Neural cell (in vitro differentiated cells): ENCODE results near the gene FAM193A. TPM values are rescaled to one million over a fixed set of nuclear protein-coding genes. Genes with fewer than 3 reads are reported as not detected.

Experiments
- H2AFZ ChIP-seq: fragments of 200-600, 300-800 bp; sonication (generic), shearing (Covaris generic); 2 replicates; pipeline ENCODE4 v1.6.0; 2014; ENCODE audit warnings: low read depth, mild to moderate bottlenecking, antibody characterized with exemption, low read length, moderate library complexity
- H3F3A ChIP-seq: fragments of 200-600 bp; shearing (Covaris generic); 2 replicates; pipeline ENCODE4 v1.6.1; 2016; ENCODE audit warnings: mild to moderate bottlenecking, moderate library complexity, mixed read lengths, antibody characterized with exemption, low read length; ENCODE audit not compliant: insufficient read depth, poor library complexity, severe bottlenecking
- H3K27ac ChIP-seq: fragments of 200-600, 300-800 bp; sonication (generic), shearing (Covaris generic); 2 replicates; pipeline ENCODE4 v1.5.1; 2014; ENCODE audit warnings: mild to moderate bottlenecking, low read length, moderate library complexity
- H3K27me3 ChIP-seq: fragments of 300-800, 200-600 bp; sonication (generic), shearing (Covaris generic); 2 replicates; pipeline ENCODE4 v1.6.0; 2014; ENCODE audit warnings: mild to moderate bottlenecking, low read depth, low read length, moderate library complexity; ENCODE audit not compliant: insufficient read depth
- H3K36me3 ChIP-seq: fragments of 300-800, 200-600 bp; sonication (generic), shearing (Covaris generic); 2 replicates; pipeline ENCODE4 v1.5.1; 2014; ENCODE audit warnings: mild to moderate bottlenecking, antibody characterized with exemption, low read length, moderate library complexity; ENCODE audit not compliant: insufficient read depth
- H3K4me2 ChIP-seq: fragments of 300-800, 200-600 bp; sonication (generic), shearing (Covaris generic); 2 replicates; pipeline ENCODE4 v1.6.0; 2014; ENCODE audit warnings: mild to moderate bottlenecking, low read length
- H3K4me3 ChIP-seq: fragments of 300-800, 200-600 bp; sonication (generic), shearing (Covaris generic); 2 replicates; pipeline ENCODE4 v1.5.1; 2014; ENCODE audit warnings: mild to moderate bottlenecking, low read length, moderate library complexity
- H3K79me2 ChIP-seq: fragments of 200-600 bp; shearing (Covaris generic); replicated peaks from 2 replicates; pipeline ENCODE4 v1.6.0; 2014; ENCODE audit warnings: mild to moderate bottlenecking, low read length, moderate library complexity; ENCODE audit not compliant: insufficient read depth
- H3K9ac ChIP-seq: fragments of 300-800, 200-600 bp; sonication (generic), shearing (Covaris generic); 2 replicates; pipeline ENCODE4 v1.6.1; 2016; ENCODE audit warnings: mild to moderate bottlenecking, low read length, mixed read lengths
- H3K9me2 ChIP-seq: fragments of 200-600 bp; shearing (Covaris generic); 2 replicates; pipeline ENCODE4 v1.6.1; 2016; ENCODE audit warnings: mild to moderate bottlenecking, low read length, mixed read lengths; ENCODE audit not compliant: insufficient read depth
- H3K9me3 ChIP-seq: fragments of 200-600, 300-800 bp; sonication (generic), shearing (Covaris generic); 2 replicates; pipeline ENCODE4 v1.6.1; 2016; ENCODE audit warnings: mild to moderate bottlenecking, mixed run types, low read length, moderate library complexity, mixed read lengths
- H4K20me1 ChIP-seq: fragments of 200-600 bp; shearing (Covaris generic); 2 replicates; pipeline ENCODE4 v1.6.1; 2016; ENCODE audit warnings: mild to moderate bottlenecking, mixed run types; ENCODE audit not compliant: insufficient read depth
- EP300 ChIP-seq: fragments of 450-650 bp; conservative IDR thresholded peaks from 2 replicates; pipeline ENCODE4 v1.6.1; 2014; ENCODE audit warnings: antibody characterized with exemption, mild to moderate bottlenecking, moderate library complexity; ENCODE audit not compliant: poor library complexity, severe bottlenecking
- EZH2 ChIP-seq: fragments of 200-600, 300-800 bp; shearing (Covaris generic), sonication (generic); IDR thresholded peaks from 2 replicates; pipeline ENCODE4 v1.6.1; 2014; ENCODE audit warnings: antibody characterized with exemption, low read length, borderline replicate concordance, mild to moderate bottlenecking; ENCODE audit not compliant: insufficient read depth, poor library complexity, severe bottlenecking
- MXI1 ChIP-seq: fragments of 450-650 bp; conservative IDR thresholded peaks from 2 replicates; pipeline ENCODE4 v1.6.1; 2014; ENCODE audit warnings: antibody characterized with exemption, mild to moderate bottlenecking; ENCODE audit not compliant: poor library complexity, severe bottlenecking
- POLR2AphosphoS5 ChIP-seq: IDR thresholded peaks from 2 replicates; pipeline ENCODE4 v1.6.1; 2012
- RAD21 ChIP-seq: fragments of 450-650 bp; conservative IDR thresholded peaks from 2 replicates; pipeline ENCODE4 v1.6.1; 2014; ENCODE audit warnings: antibody characterized with exemption, mild to moderate bottlenecking, moderate library complexity
- SMC3 ChIP-seq: fragments of 450-650 bp; conservative IDR thresholded peaks from 2 replicates; pipeline ENCODE4 v1.6.1; 2014; ENCODE audit warnings: antibody characterized with exemption, mild to moderate bottlenecking, moderate library complexity; ENCODE audit not compliant: poor library complexity
- TAF1 ChIP-seq: IDR thresholded peaks from 2 replicates; pipeline ENCODE4 v1.6.1; 2012; ENCODE audit warnings: low read depth
- polyA plus RNA-seq: library from polyadenylated mRNA; depleted of rRNA; stranded (reverse); fragments of >200 nt; gene quantifications from 2 replicates; pipeline ENCODE4 v1.2.3, GENCODE V29; 2014
- TF ChIP-seq, protein P1 (sequence below): IDR thresholded peaks from 2 replicates; pipeline ENCODE4 v1.6.1; 2012; ENCODE audit warnings: borderline replicate concordance
- TF ChIP-seq, protein P2 (sequence below): fragments of 450-650 bp; IDR thresholded peaks from 2 replicates; pipeline ENCODE4 v1.5.1; 2014; ENCODE audit warnings: antibody characterized with exemption, mild to moderate bottlenecking, moderate library complexity; ENCODE audit not compliant: poor library complexity, severe bottlenecking

Gene FAM193A
- polyA plus RNA-seq, 1 donor from 2014 or later = 11.6 TPM

DNA sequence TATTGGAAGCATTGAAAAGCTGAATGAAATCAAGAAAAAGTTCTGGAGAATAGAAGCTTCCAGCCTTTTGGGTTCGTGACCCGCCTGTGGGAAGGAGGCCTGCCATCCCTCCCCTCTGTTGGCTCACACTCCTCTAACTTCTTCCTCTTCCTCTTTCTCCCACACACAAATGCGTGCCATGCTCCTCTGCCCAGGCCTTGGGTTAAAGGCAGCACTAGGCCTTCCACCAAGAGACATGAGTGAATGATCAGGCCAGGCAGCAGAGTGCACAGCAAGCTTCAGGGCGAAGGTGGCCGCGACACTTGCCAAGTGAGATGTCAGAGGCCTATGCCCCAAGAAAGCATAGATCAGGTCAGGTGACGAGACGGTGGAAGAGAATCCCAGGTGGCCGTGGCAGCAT, 38.4 kb downstream of the FAM193A start:
- Histone ChIP-seq H3K79me2 (peaks cover 78% of the 10 kb centered on the region), H3K27ac (no peak overlapping the region), H3K9ac (no peak overlapping the region), H2AFZ (no peak overlapping the region), H3K9me2 (no peaks in the 10 kb centered on the region), H3F3A (no peaks in the 10 kb centered on the region), H3K9me3 (no peaks in the 10 kb centered on the region), H4K20me1 (peaks cover 6% of the 10 kb centered on the region), H3K4me2 (no peak overlapping the region), H3K36me3 (no peaks in the 10 kb centered on the region), H3K4me3 (no peak overlapping the region), H3K27me3 (no peaks in the 10 kb centered on the region)
- no peak for TF ChIP-seq EP300
- no peak for TF ChIP-seq POLR2AphosphoS5
- no peak for TF ChIP-seq EZH2
- TF ChIP-seq, protein P1, sequence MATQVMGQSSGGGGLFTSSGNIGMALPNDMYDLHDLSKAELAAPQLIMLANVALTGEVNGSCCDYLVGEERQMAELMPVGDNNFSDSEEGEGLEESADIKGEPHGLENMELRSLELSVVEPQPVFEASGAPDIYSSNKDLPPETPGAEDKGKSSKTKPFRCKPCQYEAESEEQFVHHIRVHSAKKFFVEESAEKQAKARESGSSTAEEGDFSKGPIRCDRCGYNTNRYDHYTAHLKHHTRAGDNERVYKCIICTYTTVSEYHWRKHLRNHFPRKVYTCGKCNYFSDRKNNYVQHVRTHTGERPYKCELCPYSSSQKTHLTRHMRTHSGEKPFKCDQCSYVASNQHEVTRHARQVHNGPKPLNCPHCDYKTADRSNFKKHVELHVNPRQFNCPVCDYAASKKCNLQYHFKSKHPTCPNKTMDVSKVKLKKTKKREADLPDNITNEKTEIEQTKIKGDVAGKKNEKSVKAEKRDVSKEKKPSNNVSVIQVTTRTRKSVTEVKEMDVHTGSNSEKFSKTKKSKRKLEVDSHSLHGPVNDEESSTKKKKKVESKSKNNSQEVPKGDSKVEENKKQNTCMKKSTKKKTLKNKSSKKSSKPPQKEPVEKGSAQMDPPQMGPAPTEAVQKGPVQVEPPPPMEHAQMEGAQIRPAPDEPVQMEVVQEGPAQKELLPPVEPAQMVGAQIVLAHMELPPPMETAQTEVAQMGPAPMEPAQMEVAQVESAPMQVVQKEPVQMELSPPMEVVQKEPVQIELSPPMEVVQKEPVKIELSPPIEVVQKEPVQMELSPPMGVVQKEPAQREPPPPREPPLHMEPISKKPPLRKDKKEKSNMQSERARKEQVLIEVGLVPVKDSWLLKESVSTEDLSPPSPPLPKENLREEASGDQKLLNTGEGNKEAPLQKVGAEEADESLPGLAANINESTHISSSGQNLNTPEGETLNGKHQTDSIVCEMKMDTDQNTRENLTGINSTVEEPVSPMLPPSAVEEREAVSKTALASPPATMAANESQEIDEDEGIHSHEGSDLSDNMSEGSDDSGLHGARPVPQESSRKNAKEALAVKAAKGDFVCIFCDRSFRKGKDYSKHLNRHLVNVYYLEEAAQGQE = no peak
- TF ChIP-seq TAF1 = no peak
- TF ChIP-seq MXI1 = no peak
- no peak for TF ChIP-seq SMC3

DNA sequence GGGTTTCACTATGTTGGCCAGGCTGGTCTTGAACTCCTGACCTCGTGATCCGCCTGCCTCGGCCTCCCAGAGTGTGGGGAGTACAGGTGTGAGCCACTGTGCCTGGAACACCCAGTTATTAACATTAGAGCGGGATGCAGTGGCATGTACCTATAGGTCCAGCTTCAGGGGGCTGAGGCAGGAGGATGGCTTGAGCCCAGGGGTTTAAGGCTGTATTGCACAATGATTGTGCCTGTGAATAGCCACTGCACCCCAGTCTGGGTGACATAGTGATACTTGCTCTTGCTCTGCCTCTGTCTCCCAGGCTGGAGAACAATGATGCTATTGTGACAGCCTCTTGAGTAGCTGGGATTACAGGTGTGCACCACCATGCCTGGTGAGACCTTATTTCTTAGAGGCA, 39.8 kb downstream of the FAM193A start:
- Histone ChIP-seq H3K4me2 (no peak overlapping the region), H3K9ac (no peak overlapping the region), H3K36me3 (no peaks in the 10 kb centered on the region), H3K4me3 (no peak overlapping the region), H3K27me3 (no peaks in the 10 kb centered on the region), H3F3A (no peaks in the 10 kb centered on the region), H4K20me1 (peaks cover 2% of the 10 kb centered on the region), H3K27ac (no peak overlapping the region), H3K9me3 (no peaks in the 10 kb centered on the region), H3K9me2 (no peaks in the 10 kb centered on the region), H3K79me2 (peaks cover 72% of the 10 kb centered on the region), H2AFZ (no peak overlapping the region)
- no peak for TF ChIP-seq TAF1
- TF ChIP-seq, protein P2, sequence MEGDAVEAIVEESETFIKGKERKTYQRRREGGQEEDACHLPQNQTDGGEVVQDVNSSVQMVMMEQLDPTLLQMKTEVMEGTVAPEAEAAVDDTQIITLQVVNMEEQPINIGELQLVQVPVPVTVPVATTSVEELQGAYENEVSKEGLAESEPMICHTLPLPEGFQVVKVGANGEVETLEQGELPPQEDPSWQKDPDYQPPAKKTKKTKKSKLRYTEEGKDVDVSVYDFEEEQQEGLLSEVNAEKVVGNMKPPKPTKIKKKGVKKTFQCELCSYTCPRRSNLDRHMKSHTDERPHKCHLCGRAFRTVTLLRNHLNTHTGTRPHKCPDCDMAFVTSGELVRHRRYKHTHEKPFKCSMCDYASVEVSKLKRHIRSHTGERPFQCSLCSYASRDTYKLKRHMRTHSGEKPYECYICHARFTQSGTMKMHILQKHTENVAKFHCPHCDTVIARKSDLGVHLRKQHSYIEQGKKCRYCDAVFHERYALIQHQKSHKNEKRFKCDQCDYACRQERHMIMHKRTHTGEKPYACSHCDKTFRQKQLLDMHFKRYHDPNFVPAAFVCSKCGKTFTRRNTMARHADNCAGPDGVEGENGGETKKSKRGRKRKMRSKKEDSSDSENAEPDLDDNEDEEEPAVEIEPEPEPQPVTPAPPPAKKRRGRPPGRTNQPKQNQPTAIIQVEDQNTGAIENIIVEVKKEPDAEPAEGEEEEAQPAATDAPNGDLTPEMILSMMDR = no peak
- no peak for TF ChIP-seq POLR2AphosphoS5
- no peak for TF ChIP-seq EZH2
- TF ChIP-seq, protein P1 = no peak
- no peak for TF ChIP-seq RAD21
- TF ChIP-seq EP300 = no peak
